Epithelial cell of proximal tubule (primary cell): Measurements from ENCODE around the gene RCE1. TPM values are rescaled to one million over a fixed set of nuclear protein-coding genes. Genes with fewer than 3 reads are reported as not detected.

ENCODE experiments used
- DNase-seq: peaks from one replicate; pipeline ENCODE4 v3.0.0-alpha.2; 2011; ENCODE audit warnings: low read depth
- H3K4me3 ChIP-seq: 2 replicates; pipeline ENCODE4 v1.5.1; 2011; ENCODE audit warnings: low read depth, mild to moderate bottlenecking, low read length
- CTCF ChIP-seq: conservative IDR thresholded peaks from 2 replicates; pipeline ENCODE4 v1.5.1; 2012; ENCODE audit warnings: low read depth, mild to moderate bottlenecking, low read length
- total RNA-seq: library from RNA; depleted of rRNA; stranded (reverse); fragments of >200 nt; gene quantifications from 2 replicates; pipeline ENCODE4 v1.2.3, GENCODE V29; 2015

The RCE1 gene
- total RNA-seq, 1 donor from 2014 or later = 41.7 TPM

- DNase-seq = no peak
Observed at GRCh38 chr11:66879999-66880398, 36.8 kb downstream of the RCE1 start.

GRCh38 chr11:66880496-66881450 lies 37.5 kb downstream of the RCE1 start:
- DNase-seq = no peak
- H3K4me3 ChIP-seq = no peak overlapping the region
- no peak for TF ChIP-seq CTCF

More at GRCh38 chr11:66879999-66880398, 36.8 kb downstream of the RCE1 start:
- no peak for TF ChIP-seq CTCF
- H3K4me3 ChIP-seq = no peak overlapping the region

GRCh38 chr11:66881451-66881835 lies 38.2 kb downstream of the RCE1 start:
- TF ChIP-seq CTCF = no peak

DNA sequence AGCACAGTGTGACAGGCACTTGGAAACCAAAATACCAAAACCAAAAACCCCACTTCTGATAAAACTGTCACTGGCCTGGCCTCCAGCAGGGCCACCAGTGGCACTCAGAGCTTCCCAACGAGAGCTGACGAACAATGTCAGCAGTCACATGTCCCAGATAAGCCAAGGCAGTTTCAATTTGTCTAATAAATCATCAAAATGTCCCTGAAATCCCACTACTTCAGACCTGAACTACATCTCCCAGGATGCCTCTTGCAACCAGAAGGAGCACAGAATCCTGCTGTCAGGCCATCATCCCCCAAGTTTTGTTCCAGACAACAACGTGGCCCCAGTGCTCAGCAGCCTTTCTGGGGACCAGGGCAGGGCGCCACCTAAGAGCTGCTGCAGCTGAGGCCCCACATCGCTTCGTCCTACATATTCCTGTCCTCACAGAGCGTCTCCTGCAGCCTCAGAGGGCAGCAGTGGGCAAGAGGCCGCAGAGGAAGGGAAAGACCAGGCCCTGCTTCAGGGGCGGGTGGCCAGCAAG lies 38.7 kb downstream of the RCE1 start:
- no peak overlapping the region for H3K4me3 ChIP-seq
- no peak for DNase-seq
- no peak for TF ChIP-seq CTCF

More at GRCh38 chr11:66881451-66881835, 38.2 kb downstream of the RCE1 start:
- DNase-seq = no peak
- H3K4me3 ChIP-seq = no peak overlapping the region

GRCh38 chr11:66882561-66883015 lies 39.3 kb downstream of the RCE1 start:
- DNase-seq = no peak
- no peak overlapping the region for H3K4me3 ChIP-seq
- TF ChIP-seq CTCF = no peak

GRCh38 chr11:66883016-66883965 lies 40.0 kb downstream of the RCE1 start:
- H3K4me3 ChIP-seq = no peak overlapping the region
- TF ChIP-seq CTCF = peak; percentile 68

More at GRCh38 chr11:66883016-66883965, 40.0 kb downstream of the RCE1 start:
- DNase-seq = no peak
